ENCODE measurements around the gene CALN1.

CALN1 gene

GRCh38 chr7:71785216-71785615 is 626.9 kb downstream of the CALN1 start:
- H3K9me3 ChIP-seq (ENCODE audit: control extremely low read depth in 1 of 5, control insufficient read depth in 4 of 5, insufficient read depth in 2 of 5, low read depth in 1 of 5, low read length in 4 of 5) = peaks cover 5 to 25% (median 19%) of the 10 kb centered on the region in 5 experiments
- CTCF ChIA-PET = no interaction called here
- POLR2A ChIA-PET = no interaction called here

DNA sequence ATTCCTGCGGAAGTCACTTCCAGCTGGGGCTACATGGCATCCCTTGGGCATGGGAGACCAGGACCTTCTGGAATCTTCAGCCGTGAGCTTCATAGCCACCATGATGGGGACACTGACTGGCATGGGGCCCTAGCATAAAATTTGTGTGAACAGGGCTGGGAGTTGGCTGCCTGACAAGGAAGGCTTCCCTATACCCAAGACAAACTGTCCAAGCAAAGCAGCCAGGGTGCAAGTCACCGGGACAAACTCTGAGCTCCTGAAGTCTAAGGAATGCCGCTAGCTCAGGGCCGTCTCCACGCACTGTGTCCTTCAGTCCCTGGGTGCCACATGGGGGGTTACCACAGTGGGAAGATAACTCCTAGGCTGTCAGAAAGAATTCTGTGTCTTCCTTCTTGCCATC is 627.4 kb downstream of the CALN1 start:
- H3K27ac ChIP-seq (ENCODE audit: insufficient read depth in 1 of 2, low read depth in 1 of 2, low read length in 2 of 2, poor library complexity in 1 of 2, severe bottlenecking in 2 of 2) = no peak overlapping the region
- CTCF ChIA-PET = no interaction called here
- peaks cover 5 to 24% (median 19%) of the 10 kb centered on the region in 5 experiments for H3K9me3 ChIP-seq (ENCODE audit: control extremely low read depth in 1 of 5, control insufficient read depth in 4 of 5, insufficient read depth in 2 of 5, low read depth in 1 of 5, low read length in 4 of 5)
- H3K36me3 ChIP-seq (ENCODE audit: control insufficient read depth in 4 of 4, insufficient read depth in 4 of 4, low read length in 3 of 4) = peaks cover 4 to 47% (median 19%) of the 10 kb centered on the region in 4 experiments
- POLR2A ChIA-PET = no interaction called here
- WGBS (ENCODE audit: insufficient coverage) = 100% methylated on average over 6 of the region's 6 CpGs
- H3K4me3 ChIP-seq (ENCODE audit: control insufficient read depth in 1 of 7, extremely low read depth in 1 of 7, insufficient read depth in 4 of 7, low read depth in 2 of 7, low read length in 6 of 7) = no peak overlapping the region
- H3K4me1 ChIP-seq (ENCODE audit: control extremely low read depth in 1 of 4, control insufficient read depth in 4 of 4, insufficient read depth in 4 of 4, low read length in 3 of 4) = no peaks in the 10 kb centered on the region
- DNase-seq = no peak
- no peaks in the 10 kb centered on the region for H3K27me3 ChIP-seq (replicated peaks in 2 of 5; ENCODE audit: control insufficient read depth in 4 of 5, insufficient read depth in 5 of 5, low read length in 4 of 5)

More at GRCh38 chr7:71785216-71785615, 626.9 kb downstream of the CALN1 start:
- no peak overlapping the region for H3K4me3 ChIP-seq (ENCODE audit: control insufficient read depth in 1 of 7, extremely low read depth in 1 of 7, insufficient read depth in 4 of 7, low read depth in 2 of 7, low read length in 6 of 7)
- peak in 1 of 3 donors; percentile 7 for DNase-seq
- WGBS (ENCODE audit: insufficient coverage) = 100% methylated on average over 3 of the region's 5 CpGs
- H3K27me3 ChIP-seq (replicated peaks in 2 of 5; ENCODE audit: control insufficient read depth in 4 of 5, insufficient read depth in 5 of 5, low read length in 4 of 5) = no peaks in the 10 kb centered on the region
- no peak overlapping the region for H3K27ac ChIP-seq (ENCODE audit: insufficient read depth in 1 of 2, low read depth in 1 of 2, low read length in 2 of 2, poor library complexity in 1 of 2, severe bottlenecking in 2 of 2)
- peaks cover 4 to 47% (median 19%) of the 10 kb centered on the region in 4 experiments for H3K36me3 ChIP-seq (ENCODE audit: control insufficient read depth in 4 of 4, insufficient read depth in 4 of 4, low read length in 3 of 4)
- H3K4me1 ChIP-seq (ENCODE audit: control extremely low read depth in 1 of 4, control insufficient read depth in 4 of 4, insufficient read depth in 4 of 4, low read length in 3 of 4) = no peaks in the 10 kb centered on the region

DNA sequence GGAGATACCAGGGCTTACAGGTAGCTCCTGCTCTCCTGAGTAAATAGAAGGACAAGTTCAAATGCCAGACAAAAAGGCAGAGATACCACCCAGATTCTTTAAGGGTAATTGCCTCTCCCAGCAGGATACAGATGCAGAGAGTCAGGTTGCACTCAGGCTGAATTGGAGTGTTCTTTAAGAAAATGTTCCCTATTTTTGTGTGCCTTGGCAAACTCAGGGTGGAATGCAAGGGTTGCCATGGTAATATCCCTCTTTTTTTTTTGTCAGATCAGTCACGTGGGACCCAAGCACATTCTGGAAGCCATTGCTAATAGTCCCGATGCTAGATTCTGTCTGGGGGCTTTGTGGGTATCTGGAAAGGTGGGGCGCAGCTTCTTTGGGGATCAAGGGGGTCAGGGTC is 628.0 kb downstream of the CALN1 start:
- Histone ChIP-seq H3K27ac (ENCODE audit: insufficient read depth in 1 of 2, low read depth in 1 of 2, low read length in 2 of 2, poor library complexity in 1 of 2, severe bottlenecking in 2 of 2) (no peak overlapping the region), H3K4me3 (ENCODE audit: control insufficient read depth in 1 of 7, extremely low read depth in 1 of 7, insufficient read depth in 4 of 7, low read depth in 2 of 7, low read length in 6 of 7) (no peak overlapping the region), H3K27me3 (replicated peaks in 2 of 5; ENCODE audit: control insufficient read depth in 4 of 5, insufficient read depth in 5 of 5, low read length in 4 of 5) (no peaks in the 10 kb centered on the region), H3K4me1 (ENCODE audit: control extremely low read depth in 1 of 4, control insufficient read depth in 4 of 4, insufficient read depth in 4 of 4, low read length in 3 of 4) (no peaks in the 10 kb centered on the region), H3K9me3 (ENCODE audit: control extremely low read depth in 1 of 5, control insufficient read depth in 4 of 5, insufficient read depth in 2 of 5, low read depth in 1 of 5, low read length in 4 of 5) (peaks cover 5 to 18% (median 16%) of the 10 kb centered on the region in 5 experiments), H3K36me3 (ENCODE audit: control insufficient read depth in 4 of 4, insufficient read depth in 4 of 4, low read length in 3 of 4) (peaks cover 4 to 47% (median 19%) of the 10 kb centered on the region in 4 experiments)
- no peak for DNase-seq
- 100% methylated on average over 2 of the region's 3 CpGs for WGBS (ENCODE audit: insufficient coverage)
- CTCF ChIA-PET = no interaction called here
- POLR2A ChIA-PET = no interaction called here

DNA sequence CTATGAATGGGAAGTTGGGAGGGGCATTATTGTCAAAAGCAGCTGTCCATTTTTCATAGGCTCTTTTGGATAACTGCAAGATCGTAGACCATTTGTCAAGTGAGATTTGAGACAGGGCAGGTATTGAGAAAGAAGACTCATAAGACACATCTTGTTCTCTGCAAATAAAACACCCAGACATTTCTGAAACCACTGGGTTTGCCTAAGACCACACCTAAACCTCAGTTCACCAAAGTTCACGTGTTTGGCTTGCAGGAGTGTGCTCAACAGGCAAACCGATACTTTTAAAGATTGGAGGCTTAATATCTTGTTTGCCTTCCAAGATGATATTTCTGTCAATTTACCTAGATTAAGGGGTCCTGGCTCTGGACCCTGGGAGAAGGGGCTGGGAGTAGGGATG is 628.4 kb downstream of the CALN1 start:
- no peak overlapping the region for H3K27ac ChIP-seq (ENCODE audit: insufficient read depth in 1 of 2, low read depth in 1 of 2, low read length in 2 of 2, poor library complexity in 1 of 2, severe bottlenecking in 2 of 2)
- ChIA-PET CTCF (no interaction called here), POLR2A (no interaction called here)
- no peaks in the 10 kb centered on the region for H3K27me3 ChIP-seq (replicated peaks in 2 of 5; ENCODE audit: control insufficient read depth in 4 of 5, insufficient read depth in 5 of 5, low read length in 4 of 5)
- H3K4me3 ChIP-seq (ENCODE audit: control insufficient read depth in 1 of 7, extremely low read depth in 1 of 7, insufficient read depth in 4 of 7, low read depth in 2 of 7, low read length in 6 of 7) = no peak overlapping the region
- H3K4me1 ChIP-seq (ENCODE audit: control extremely low read depth in 1 of 4, control insufficient read depth in 4 of 4, insufficient read depth in 4 of 4, low read length in 3 of 4) = no peaks in the 10 kb centered on the region
- H3K36me3 ChIP-seq (ENCODE audit: control insufficient read depth in 4 of 4, insufficient read depth in 4 of 4, low read length in 3 of 4) = peaks cover 4 to 47% (median 19%) of the 10 kb centered on the region in 4 experiments
- WGBS (ENCODE audit: insufficient coverage) = no CpG with 5 or more reads among the region's 3 CpGs
- H3K9me3 ChIP-seq (ENCODE audit: control extremely low read depth in 1 of 5, control insufficient read depth in 4 of 5, insufficient read depth in 2 of 5, low read depth in 1 of 5, low read length in 4 of 5) = peaks cover 5 to 18% (median 15%) of the 10 kb centered on the region in 5 experiments
- DNase-seq = no peak

- 100% methylated on average over 2 of the region's 3 CpGs for WGBS (ENCODE audit: insufficient coverage)
- no peak for DNase-seq
- Histone ChIP-seq H3K9me3 (ENCODE audit: control extremely low read depth in 1 of 5, control insufficient read depth in 4 of 5, insufficient read depth in 2 of 5, low read depth in 1 of 5, low read length in 4 of 5) (peaks cover 0 to 6% (median 5%) of the 10 kb centered on the region in 5 experiments), H3K4me1 (ENCODE audit: control extremely low read depth in 1 of 4, control insufficient read depth in 4 of 4, insufficient read depth in 4 of 4, low read length in 3 of 4) (peaks cover 0 to 4% (median 0%) of the 10 kb centered on the region in 4 experiments), H3K27ac (ENCODE audit: insufficient read depth in 1 of 2, low read depth in 1 of 2, low read length in 2 of 2, poor library complexity in 1 of 2, severe bottlenecking in 2 of 2) (no peak overlapping the region), H3K27me3 (replicated peaks in 2 of 5; ENCODE audit: control insufficient read depth in 4 of 5, insufficient read depth in 5 of 5, low read length in 4 of 5) (no peaks in the 10 kb centered on the region), H3K36me3 (ENCODE audit: control insufficient read depth in 4 of 4, insufficient read depth in 4 of 4, low read length in 3 of 4) (peaks cover 4 to 33% (median 10%) of the 10 kb centered on the region in 4 experiments), H3K4me3 (ENCODE audit: control insufficient read depth in 1 of 7, extremely low read depth in 1 of 7, insufficient read depth in 4 of 7, low read depth in 2 of 7, low read length in 6 of 7) (no peak overlapping the region)
- ChIA-PET POLR2A (no interaction called here), CTCF (no interaction called here)
Observed at GRCh38 chr7:71782051-71782450, 630.1 kb downstream of the CALN1 start.

DNA sequence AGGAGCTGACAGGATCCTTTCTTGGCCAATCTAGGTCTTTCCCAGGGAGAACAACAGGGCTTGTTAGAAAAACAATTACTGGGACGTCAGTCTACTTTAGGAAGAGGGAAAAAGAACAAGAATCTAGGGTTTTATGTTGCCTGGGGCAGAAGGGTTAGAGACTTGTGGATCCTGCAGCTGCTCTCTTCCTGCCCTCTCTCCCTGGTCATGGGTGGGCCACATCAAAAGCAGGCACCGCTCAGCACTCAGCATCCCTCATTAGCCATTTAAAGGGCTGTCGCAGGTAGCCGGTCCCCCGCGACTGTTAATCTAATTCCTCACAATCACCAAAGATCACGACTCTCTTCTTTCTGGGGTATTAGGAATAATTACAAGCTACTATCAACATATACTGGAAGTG is 631.9 kb downstream of the CALN1 start:
- WGBS (ENCODE audit: insufficient coverage) = 100% methylated on average over 1 of the region's 7 CpGs
- Histone ChIP-seq H3K27me3 (replicated peaks in 2 of 5; ENCODE audit: control insufficient read depth in 4 of 5, insufficient read depth in 5 of 5, low read length in 4 of 5) (no peaks in the 10 kb centered on the region), H3K4me1 (ENCODE audit: control extremely low read depth in 1 of 4, control insufficient read depth in 4 of 4, insufficient read depth in 4 of 4, low read length in 3 of 4) (peaks cover 0 to 4% (median 0%) of the 10 kb centered on the region in 4 experiments), H3K9me3 (ENCODE audit: control extremely low read depth in 1 of 5, control insufficient read depth in 4 of 5, insufficient read depth in 2 of 5, low read depth in 1 of 5, low read length in 4 of 5) (no peaks in the 10 kb centered on the region), H3K4me3 (ENCODE audit: control insufficient read depth in 1 of 7, extremely low read depth in 1 of 7, insufficient read depth in 4 of 7, low read depth in 2 of 7, low read length in 6 of 7) (no peak overlapping the region), H3K27ac (ENCODE audit: insufficient read depth in 1 of 2, low read depth in 1 of 2, low read length in 2 of 2, poor library complexity in 1 of 2, severe bottlenecking in 2 of 2) (no peak overlapping the region), H3K36me3 (ENCODE audit: control insufficient read depth in 4 of 4, insufficient read depth in 4 of 4, low read length in 3 of 4) (peaks cover 0 to 16% (median 0%) of the 10 kb centered on the region in 4 experiments)
- no peak for DNase-seq
- ChIA-PET POLR2A (no interaction called here), CTCF (no interaction called here)

- Histone ChIP-seq H3K36me3 (ENCODE audit: control insufficient read depth in 4 of 4, insufficient read depth in 4 of 4, low read length in 3 of 4) (peaks cover 0 to 4% (median 0%) of the 10 kb centered on the region in 4 experiments), H3K9me3 (ENCODE audit: control extremely low read depth in 1 of 5, control insufficient read depth in 4 of 5, insufficient read depth in 2 of 5, low read depth in 1 of 5, low read length in 4 of 5) (no peaks in the 10 kb centered on the region), H3K27ac (ENCODE audit: insufficient read depth in 1 of 2, low read depth in 1 of 2, low read length in 2 of 2, poor library complexity in 1 of 2, severe bottlenecking in 2 of 2) (no peak overlapping the region), H3K27me3 (replicated peaks in 2 of 5; ENCODE audit: control insufficient read depth in 4 of 5, insufficient read depth in 5 of 5, low read length in 4 of 5) (no peaks in the 10 kb centered on the region), H3K4me1 (ENCODE audit: control extremely low read depth in 1 of 4, control insufficient read depth in 4 of 4, insufficient read depth in 4 of 4, low read length in 3 of 4) (peaks cover 0 to 4% (median 0%) of the 10 kb centered on the region in 4 experiments), H3K4me3 (ENCODE audit: control insufficient read depth in 1 of 7, extremely low read depth in 1 of 7, insufficient read depth in 4 of 7, low read depth in 2 of 7, low read length in 6 of 7) (no peak overlapping the region)
- DNase-seq = no peak
- WGBS (ENCODE audit: insufficient coverage) = 98% methylated on average over 7 of the region's 8 CpGs
- POLR2A ChIA-PET = no interaction called here
- CTCF ChIA-PET = interaction anchor here (1.3 kb wide), 1 partner anchor 10 kb away, joined by 3 read pairs; no protein-coding TSS in a partner anchor
Observed at GRCh38 chr7:71777278-71777677, 634.9 kb downstream of the CALN1 start.
